Nucleus accumbens (tissue), 56 donors: ENCODE results near the gene KIF21A.

Source experiments
- DNase-seq, 56 donors: peaks; one replicate each; lab custom pipeline; 2025; lab: John Stamatoyannopoulos, UW

The KIF21A gene

GRCh38 chr12:39440781-39441180 is 2.1 kb downstream of the KIF21A start:
- peak in 3 of 56 donors; percentile 1 to 13 (median 4) for DNase-seq

DNA sequence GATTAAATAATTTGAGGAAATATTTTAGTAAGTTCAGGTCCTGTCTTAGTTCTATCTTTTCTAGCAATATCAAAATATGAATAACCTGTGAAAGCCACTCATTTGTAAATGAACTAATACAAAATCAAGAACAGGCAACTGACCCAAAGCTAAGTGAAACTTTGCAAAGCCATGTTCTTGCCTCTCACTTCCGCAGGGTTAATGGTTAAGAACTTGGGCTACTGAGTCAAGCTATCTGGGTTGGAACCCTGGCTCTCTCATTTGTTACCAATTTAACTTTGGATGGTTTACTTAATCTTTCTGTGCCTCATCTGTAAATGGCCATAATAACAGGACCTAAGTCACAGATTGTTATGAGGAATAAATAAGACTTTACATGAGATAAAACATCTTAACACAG is 2.8 kb downstream of the KIF21A start:
- no peak for DNase-seq

DNA sequence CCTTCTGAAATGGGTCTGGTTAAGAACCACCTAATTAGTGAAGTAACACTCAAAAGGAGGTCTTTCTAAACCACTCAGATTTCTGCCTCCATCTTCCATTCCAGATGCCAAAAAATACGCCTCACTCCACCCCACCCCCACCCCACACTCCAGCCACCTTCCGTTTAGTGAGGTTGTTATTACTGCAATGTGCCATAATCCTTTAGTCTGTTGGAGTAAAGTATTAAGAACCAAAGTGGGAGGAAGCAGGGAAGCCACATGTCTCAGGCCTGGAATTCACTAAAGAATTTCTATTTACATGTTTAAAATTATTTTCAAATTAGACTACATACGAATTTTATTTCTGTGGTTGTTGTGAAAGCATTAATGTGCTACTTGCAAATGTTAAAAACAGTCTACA is 7.4 kb downstream of the KIF21A start:
- no peak for DNase-seq

DNA sequence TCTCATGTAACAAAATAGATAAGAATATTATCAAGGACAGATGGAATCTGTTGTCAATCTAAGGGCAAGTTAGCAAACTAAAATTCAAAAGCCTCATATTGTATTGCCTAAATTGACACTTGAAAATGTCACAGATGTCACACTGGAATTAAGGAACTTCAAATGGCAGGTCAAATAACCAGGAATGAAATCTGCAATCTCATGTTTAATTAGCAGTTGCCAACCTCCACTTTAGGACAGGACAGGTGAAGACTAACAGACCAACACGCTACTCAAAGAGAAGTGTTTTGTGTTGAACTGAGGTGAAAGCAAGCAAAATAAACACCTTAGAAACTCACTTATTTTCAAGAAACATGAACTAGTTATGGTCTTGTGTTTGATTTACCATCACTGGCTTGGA is 11.1 kb downstream of the KIF21A start:
- no peak for DNase-seq

GRCh38 chr12:39431002-39431796 is 11.7 kb downstream of the KIF21A start:
- DNase-seq = no peak

DNA sequence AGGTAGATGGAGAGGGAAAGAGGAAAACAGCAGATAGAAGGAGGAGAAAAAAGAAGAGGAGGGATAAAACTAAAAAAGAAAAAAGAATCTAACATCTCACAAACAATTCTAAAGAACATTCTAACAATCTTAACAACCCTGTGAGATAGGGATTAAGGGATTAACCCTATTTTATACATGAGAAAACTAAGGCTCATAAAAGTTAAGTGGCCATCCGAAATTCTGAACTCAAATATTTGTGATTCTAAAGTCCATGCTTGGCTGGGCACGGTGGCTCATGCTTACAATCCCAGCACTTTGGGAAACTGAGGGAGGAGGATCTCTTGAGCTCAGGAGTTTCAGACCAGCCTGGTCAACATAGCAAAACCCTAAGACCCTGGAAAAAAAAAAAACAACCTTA is 13.1 kb downstream of the KIF21A start:
- DNase-seq = no peak

DNA sequence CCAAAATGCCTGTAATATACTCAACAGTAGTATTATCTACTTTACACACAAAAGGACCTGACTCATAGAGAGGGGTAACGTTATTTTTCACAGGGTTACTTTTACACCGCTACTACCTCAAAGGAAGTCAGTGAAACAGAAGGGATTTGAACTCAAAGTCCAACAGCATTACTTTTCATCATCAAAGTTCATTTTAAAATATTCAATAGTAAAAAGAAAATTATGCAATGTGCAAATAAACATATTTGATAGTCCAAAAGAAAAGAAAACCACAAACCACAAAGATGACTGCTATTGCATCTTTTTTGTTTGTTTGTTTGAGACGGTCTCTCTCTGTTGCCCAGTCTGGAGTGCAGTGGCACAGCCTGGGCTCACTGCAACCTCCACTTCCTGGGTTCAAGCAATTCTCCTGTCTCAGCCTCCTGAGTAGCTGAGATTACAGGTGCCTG is 15.5 kb downstream of the KIF21A start:
- no peak for DNase-seq

GRCh38 chr12:39426636-39427240 is 16.2 kb downstream of the KIF21A start:
- DNase-seq = no peak

DNA sequence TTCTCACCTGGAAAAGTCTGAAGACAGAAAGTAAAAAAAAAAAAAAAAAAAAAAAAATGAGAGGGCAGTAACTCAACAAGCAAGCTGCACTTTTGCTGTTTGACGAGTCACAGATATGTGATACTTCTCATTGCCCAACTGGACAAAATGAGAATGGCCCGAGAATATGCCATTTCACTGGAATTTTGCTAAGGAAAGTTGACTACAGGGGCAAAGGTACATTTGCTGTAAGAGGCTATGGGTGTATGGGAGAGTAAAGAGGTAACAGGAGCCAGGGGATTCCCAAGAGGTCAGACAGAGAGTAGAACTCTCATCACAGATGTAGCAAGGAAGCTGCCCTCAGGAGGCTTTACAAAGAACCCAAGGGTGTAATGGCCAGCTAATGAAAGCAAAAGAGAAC is 22.9 kb downstream of the KIF21A start:
- DNase-seq = no peak

DNA sequence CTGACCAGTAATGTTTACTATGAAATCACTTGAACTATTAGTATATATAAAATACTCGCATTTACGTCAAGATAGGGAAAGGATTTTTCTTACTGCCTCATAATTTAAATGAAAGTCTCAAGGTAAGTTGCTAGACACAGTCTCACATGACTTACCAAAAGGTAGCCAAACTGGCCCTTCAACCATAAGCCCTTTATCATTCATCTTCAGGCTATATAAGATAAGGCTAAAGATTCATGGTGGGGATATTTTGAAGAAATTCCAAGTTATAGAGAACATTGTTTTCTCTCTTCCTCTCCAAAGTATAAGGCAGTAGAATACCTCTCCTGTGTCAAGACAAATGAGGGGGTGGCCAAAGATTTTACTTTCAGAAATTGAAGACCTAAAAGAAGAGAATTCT is 23.4 kb downstream of the KIF21A start:
- DNase-seq = no peak

- DNase-seq = no peak
Observed at GRCh38 chr12:39417916-39418315, 25.0 kb downstream of the KIF21A start.

- no peak for DNase-seq
Observed at GRCh38 chr12:39413836-39414771, 28.8 kb downstream of the KIF21A start.

- DNase-seq = no peak
Observed at GRCh38 chr12:39412210-39412609, 30.7 kb downstream of the KIF21A start.

GRCh38 chr12:39406262-39406661 is 36.7 kb downstream of the KIF21A start:
- DNase-seq = no peak

- DNase-seq = no peak
Observed at GRCh38 chr12:39405580-39405979, 37.3 kb downstream of the KIF21A start.

DNA sequence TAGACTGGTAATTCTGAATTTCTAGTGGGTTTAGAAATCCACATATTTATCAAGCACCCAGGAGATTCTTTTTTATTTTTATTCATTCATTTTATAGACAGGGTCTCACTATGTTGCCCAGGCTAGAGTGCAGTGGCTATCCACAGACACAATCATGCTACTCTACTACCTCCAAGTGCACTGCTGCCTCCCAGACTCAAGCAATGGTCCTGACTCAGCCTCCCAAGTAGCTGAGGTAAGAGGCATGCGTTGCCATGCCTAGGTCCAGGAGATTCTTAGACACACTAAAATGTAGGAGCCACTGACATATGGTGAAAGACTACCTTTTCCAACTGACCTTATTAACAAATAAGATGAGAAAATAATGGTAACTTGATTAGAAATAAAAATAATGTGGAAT is 38.9 kb downstream of the KIF21A start:
- DNase-seq = no peak

GRCh38 chr12:39403376-39403775 is 39.5 kb downstream of the KIF21A start:
- no peak for DNase-seq

DNA sequence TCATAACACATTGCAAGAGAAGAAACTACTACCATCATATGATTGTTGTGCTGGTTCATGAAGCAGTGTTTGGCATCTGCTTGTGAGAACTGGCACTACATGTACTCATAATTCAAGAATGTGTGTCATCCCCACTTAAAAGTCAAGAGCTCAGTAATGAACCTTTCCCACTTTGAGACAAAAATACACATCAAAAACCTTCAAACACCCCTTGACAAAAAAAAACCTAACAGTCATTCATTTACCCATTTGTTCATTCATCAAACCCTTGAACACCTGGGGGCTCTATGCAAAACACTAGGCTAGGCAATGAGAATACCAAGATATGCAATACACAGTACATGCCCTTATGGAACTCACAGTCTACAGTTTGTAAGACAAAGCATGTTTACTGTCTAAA is 40.0 kb downstream of the KIF21A start:
- DNase-seq = no peak

- DNase-seq = no peak
Observed at GRCh38 chr12:39401459-39401858, 41.5 kb downstream of the KIF21A start.

DNA sequence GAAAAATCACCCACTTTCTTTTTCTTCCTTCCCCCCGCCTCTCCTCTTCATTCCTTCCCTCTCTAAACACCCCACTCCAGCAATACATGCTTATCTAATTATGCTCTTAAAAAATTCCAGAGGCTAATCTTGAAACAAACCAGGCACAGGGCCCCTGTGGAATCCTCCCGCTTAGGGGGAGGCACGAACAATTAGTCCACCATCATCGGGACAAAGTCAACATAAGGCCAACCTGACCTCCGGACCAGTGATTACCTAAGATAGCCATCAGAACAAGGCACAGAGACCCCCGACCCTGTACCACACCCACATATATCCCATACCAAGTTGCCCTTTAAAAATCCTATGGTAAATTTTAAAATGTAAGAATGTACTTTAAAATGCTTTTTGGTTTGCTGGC is 47.1 kb downstream of the KIF21A start:
- DNase-seq = no peak

GRCh38 chr12:39393890-39394289 is 49.0 kb downstream of the KIF21A start:
- peak in 3 of 56 donors; percentile 1 to 7 (median 4) for DNase-seq
